ENCODE results near the gene TNFRSF8.
A peak's percentile ranks its signal among the peaks of the same experiment; 100 is the strongest.
"Not testable (repeated sequence)": the region's sequence is repeated elsewhere in the genome, so short reads cannot be mapped to it uniquely, and the experiment has no call there.

The TNFRSF8 gene

DNA sequence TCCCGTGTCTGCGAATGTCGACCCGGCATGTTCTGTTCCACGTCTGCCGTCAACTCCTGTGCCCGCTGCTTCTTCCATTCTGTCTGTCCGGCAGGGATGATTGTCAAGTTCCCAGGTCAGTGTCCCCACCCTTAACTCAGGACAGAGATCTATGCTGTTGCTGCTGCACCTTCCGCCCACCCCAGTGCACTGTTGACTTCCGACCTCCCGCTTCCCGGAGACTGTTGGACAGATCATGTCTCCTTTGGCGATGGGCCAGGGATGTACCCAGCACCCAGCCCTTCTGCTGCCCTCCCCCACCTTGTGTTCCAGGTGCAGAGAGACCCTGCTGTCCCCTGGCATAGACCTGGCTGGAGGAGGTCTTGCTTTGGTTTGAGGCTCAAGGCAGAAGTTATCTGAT, 41.3 kb downstream of the TNFRSF8 start:
- no peak for DNase-seq (ENCODE audit: low read depth)
- no peak overlapping the region for H3K4me3 ChIP-seq (ENCODE audit: control insufficient read depth, low read depth, low read length)
- TF ChIP-seq, protein P1, sequence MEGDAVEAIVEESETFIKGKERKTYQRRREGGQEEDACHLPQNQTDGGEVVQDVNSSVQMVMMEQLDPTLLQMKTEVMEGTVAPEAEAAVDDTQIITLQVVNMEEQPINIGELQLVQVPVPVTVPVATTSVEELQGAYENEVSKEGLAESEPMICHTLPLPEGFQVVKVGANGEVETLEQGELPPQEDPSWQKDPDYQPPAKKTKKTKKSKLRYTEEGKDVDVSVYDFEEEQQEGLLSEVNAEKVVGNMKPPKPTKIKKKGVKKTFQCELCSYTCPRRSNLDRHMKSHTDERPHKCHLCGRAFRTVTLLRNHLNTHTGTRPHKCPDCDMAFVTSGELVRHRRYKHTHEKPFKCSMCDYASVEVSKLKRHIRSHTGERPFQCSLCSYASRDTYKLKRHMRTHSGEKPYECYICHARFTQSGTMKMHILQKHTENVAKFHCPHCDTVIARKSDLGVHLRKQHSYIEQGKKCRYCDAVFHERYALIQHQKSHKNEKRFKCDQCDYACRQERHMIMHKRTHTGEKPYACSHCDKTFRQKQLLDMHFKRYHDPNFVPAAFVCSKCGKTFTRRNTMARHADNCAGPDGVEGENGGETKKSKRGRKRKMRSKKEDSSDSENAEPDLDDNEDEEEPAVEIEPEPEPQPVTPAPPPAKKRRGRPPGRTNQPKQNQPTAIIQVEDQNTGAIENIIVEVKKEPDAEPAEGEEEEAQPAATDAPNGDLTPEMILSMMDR (IDR thresholded peaks at IDR 0.05; ENCODE audit: control insufficient read depth, insufficient read depth, low read depth, low read length, missing control alignments): no peak

DNA sequence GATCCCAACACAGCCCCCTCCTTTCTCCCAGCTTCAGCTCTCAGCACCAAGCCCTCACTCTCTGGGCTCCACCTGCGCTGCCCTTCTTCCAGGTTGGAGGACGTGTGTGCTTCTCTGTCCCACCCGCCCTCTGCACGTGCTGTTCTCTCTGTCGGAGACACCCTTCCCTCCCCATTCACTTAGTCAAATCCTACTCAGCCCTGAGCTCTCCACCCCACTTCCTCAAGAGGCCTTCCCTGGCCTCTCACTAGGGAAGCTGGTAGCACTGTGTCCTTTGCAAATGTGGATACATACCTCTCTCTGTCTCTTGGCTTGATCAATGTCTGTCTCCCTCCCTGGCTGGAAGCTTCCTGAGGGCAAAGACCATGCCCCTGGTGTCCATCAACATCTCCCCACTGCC, 43.0 kb downstream of the TNFRSF8 start:
- no peak overlapping the region for H3K4me3 ChIP-seq (ENCODE audit: control insufficient read depth, low read depth, low read length)
- no peak for DNase-seq (ENCODE audit: low read depth)
- TF ChIP-seq, protein P1 (IDR thresholded peaks at IDR 0.05; ENCODE audit: control insufficient read depth, insufficient read depth, low read depth, low read length, missing control alignments): no peak

DNA sequence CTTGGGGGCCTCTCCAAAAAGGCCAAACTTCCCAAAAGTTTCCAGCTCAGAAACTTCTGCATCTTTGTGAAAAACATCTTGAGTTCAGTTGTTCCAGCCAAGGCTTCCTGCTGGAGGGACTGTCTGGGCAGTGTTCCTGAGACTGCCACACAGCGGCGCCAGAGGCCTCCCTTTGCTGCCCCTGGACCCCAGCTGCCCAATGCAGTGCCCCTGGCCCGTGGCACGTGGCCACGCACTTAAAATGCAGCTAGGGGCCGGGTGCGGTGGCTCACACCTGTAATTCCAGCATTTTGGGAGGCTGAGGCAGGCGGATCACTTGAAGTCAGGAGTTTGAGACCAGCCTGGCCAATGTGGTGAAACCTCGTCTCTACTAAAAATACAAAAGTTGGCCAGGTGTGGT, 43.8 kb downstream of the TNFRSF8 start:
- TF ChIP-seq, protein P1 (IDR thresholded peaks at IDR 0.05; ENCODE audit: control insufficient read depth, insufficient read depth, low read depth, low read length, missing control alignments): peak; percentile 48
- H3K4me3 ChIP-seq (ENCODE audit: control insufficient read depth, low read depth, low read length); DNase-seq (ENCODE audit: low read depth): not testable (repeated sequence)

DNA sequence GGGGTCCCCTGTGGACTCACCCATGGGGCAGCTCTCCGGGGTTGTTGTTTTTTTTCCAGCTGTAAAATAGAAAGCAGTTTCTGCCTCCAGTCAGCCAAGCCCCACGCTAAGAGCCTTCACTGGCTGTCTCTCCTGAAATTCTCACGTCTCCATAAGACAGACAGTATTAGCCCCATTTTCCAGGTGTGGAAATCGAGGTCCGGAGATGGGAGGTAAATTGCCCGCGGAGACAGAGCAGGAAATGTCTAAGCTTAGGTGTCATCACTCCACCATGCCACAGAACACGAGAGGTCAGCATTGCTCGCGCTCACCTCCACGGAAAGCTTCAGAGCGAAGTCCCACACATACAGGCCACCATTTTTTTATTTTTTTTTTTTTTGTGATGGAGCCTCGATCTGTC, 44.6 kb downstream of the TNFRSF8 start:
- DNase-seq (ENCODE audit: low read depth): no peak
- no peak overlapping the region for H3K4me3 ChIP-seq (ENCODE audit: control insufficient read depth, low read depth, low read length)
- TF ChIP-seq, protein P1 (IDR thresholded peaks at IDR 0.05; ENCODE audit: control insufficient read depth, insufficient read depth, low read depth, low read length, missing control alignments): no peak

DNA sequence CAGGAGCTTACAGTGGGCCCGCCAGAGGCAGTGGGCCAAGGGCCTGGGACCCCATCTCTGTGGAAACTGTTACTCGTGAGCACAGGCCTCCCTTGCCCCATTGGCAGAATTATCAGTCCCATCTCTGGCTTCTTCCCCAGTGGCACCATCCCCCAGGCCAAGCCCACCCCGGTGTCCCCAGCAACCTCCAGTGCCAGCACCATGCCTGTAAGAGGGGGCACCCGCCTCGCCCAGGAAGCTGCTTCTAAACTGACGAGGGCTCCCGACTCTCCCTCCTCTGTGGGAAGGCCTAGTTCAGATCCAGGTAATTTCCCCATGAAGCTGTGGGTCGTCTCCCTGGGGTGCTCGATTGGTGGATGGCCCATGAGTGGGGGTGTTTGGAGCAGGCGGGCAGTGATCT, 46.8 kb downstream of the TNFRSF8 start:
- no peak for DNase-seq (ENCODE audit: low read depth)
- TF ChIP-seq, protein P1 (IDR thresholded peaks at IDR 0.05; ENCODE audit: control insufficient read depth, insufficient read depth, low read depth, low read length, missing control alignments): no peak
- no peak overlapping the region for H3K4me3 ChIP-seq (ENCODE audit: control insufficient read depth, low read depth, low read length)

DNA sequence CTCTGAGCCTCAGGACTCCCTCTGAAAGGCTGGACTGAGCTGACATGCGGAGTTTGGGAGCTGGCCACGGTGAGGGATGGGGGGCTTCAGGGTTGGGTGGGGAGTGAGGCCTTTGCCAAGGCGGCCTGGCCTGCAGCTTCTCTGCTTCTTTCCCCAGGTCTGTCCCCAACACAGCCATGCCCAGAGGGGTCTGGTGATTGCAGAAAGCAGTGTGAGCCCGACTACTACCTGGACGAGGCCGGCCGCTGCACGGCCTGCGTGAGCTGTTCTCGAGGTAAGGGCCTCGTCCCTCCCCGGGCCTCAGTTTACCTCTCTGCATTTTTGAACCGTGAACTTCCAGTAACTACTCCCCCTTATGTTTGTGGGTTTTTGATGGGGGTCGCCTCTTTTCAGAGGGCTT, 48.6 kb downstream of the TNFRSF8 start:
- H3K4me3 ChIP-seq (ENCODE audit: control insufficient read depth, low read depth, low read length): no peak overlapping the region
- DNase-seq (ENCODE audit: low read depth): no peak
- TF ChIP-seq, protein P1 (IDR thresholded peaks at IDR 0.05; ENCODE audit: control insufficient read depth, insufficient read depth, low read depth, low read length, missing control alignments): no peak

DNA sequence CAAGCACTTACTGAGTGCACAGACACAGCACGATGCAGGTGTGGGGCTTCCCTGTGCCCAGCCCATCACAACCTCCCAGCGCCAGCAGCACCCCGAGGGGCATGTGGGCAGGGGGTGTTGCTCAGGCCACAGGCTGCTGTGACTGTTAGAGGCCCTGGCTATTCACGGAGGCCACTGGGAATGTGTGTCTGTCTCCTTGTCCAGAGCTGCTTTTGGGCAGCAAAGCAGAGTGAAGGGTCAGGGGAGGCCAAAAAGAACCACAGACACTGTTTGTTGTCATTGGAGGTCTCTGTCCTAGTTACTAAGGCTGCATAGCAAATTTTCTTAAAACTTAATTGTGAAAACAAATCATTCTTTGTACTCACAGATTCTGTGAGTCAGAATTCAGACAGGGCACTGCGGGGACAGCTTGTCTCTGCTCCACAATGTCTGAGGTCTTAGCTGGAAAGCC, 49.6 kb downstream of the TNFRSF8 start:
- TF ChIP-seq, protein P1 (IDR thresholded peaks at IDR 0.05; ENCODE audit: control insufficient read depth, insufficient read depth, low read depth, low read length, missing control alignments): no peak
- no peak overlapping the region for H3K4me3 ChIP-seq (ENCODE audit: control insufficient read depth, low read depth, low read length)
- DNase-seq (ENCODE audit: low read depth): no peak

Measured in AG09309 (cell line).